ENCODE measurements around the gene XXYLT1.

Gene XXYLT1

DNA sequence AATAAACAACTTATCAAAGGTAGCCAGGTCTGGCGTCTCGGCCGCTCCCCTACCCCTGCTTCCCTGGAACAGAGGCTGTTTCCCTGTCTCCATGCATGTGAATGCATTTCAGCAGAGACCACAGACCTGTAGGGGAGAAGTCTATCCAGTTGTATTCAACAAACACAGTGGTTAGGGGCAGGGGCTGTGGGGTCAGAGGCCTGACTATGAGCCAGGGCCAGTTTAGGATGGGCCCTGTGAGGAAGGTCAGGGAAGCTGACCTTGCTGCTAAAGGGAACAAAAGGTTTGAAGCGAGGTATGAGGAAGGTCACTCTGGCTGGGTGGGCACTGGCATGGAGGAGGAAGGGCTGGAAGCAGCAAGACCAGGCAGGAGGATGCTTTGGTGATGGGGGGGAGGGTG lies 184.6 kb downstream of the XXYLT1 start:
- DNase-seq (ENCODE audit: low spot score) = no peak
- no peak for TF ChIP-seq CTCF (IDR thresholded peaks at IDR 0.05; ENCODE audit: extremely low read depth, insufficient read depth, missing control alignments)
- in situ Hi-C loops (cut with MboI; ENCODE audit: low pct_unique_long_range_greater_than_20kb, low sequenced_read_pairs, unreplicated experiment) = no loop called here

GRCh38 chr3:195085356-195086130 lies 185.4 kb downstream of the XXYLT1 start:
- DNase-seq (ENCODE audit: low spot score) = no peak
- in situ Hi-C loops (cut with MboI; ENCODE audit: low pct_unique_long_range_greater_than_20kb, low sequenced_read_pairs, unreplicated experiment) = no loop called here
- TF ChIP-seq CTCF (IDR thresholded peaks at IDR 0.05; ENCODE audit: extremely low read depth, insufficient read depth, missing control alignments) = no peak

- in situ Hi-C loops (cut with MboI; ENCODE audit: low pct_unique_long_range_greater_than_20kb, low sequenced_read_pairs, unreplicated experiment) = no loop called here
- TF ChIP-seq CTCF (IDR thresholded peaks at IDR 0.05; ENCODE audit: extremely low read depth, insufficient read depth, missing control alignments) = no peak
- DNase-seq (ENCODE audit: low spot score) = no peak
Observed at GRCh38 chr3:195084746-195085145, 186.2 kb downstream of the XXYLT1 start.

GRCh38 chr3:195083659-195084058 lies 187.3 kb downstream of the XXYLT1 start:
- no peak for DNase-seq (ENCODE audit: low spot score)
- TF ChIP-seq CTCF (IDR thresholded peaks at IDR 0.05; ENCODE audit: extremely low read depth, insufficient read depth, missing control alignments) = no peak
- in situ Hi-C loops (cut with MboI; ENCODE audit: low pct_unique_long_range_greater_than_20kb, low sequenced_read_pairs, unreplicated experiment) = no loop called here

- DNase-seq (ENCODE audit: low spot score) = no peak
- TF ChIP-seq CTCF (IDR thresholded peaks at IDR 0.05; ENCODE audit: extremely low read depth, insufficient read depth, missing control alignments) = no peak
- in situ Hi-C loops (cut with MboI; ENCODE audit: low pct_unique_long_range_greater_than_20kb, low sequenced_read_pairs, unreplicated experiment) = no loop called here
Observed at GRCh38 chr3:195082811-195083210, 188.1 kb downstream of the XXYLT1 start.

GRCh38 chr3:195081242-195081963 lies 189.6 kb downstream of the XXYLT1 start:
- in situ Hi-C loops (cut with MboI; ENCODE audit: low pct_unique_long_range_greater_than_20kb, low sequenced_read_pairs, unreplicated experiment) = no loop called here
- DNase-seq (ENCODE audit: low spot score) = no peak
- TF ChIP-seq CTCF (IDR thresholded peaks at IDR 0.05; ENCODE audit: extremely low read depth, insufficient read depth, missing control alignments) = no peak
